Omental fat pad (tissue), 4 donors: Measurements from ENCODE around the gene MTRR. TPM values are rescaled to one million over a fixed set of nuclear protein-coding genes. Genes with fewer than 3 reads are reported as not detected.
"Not testable (repeated sequence)": the region's sequence is repeated elsewhere in the genome, so short reads cannot be mapped to it uniquely, and the experiment has no call there.

Experiments
- ATAC-seq: fragments of 150-250 bp; one replicate; pipeline ENCODE4 v1.9.1; 2016; ENCODE audit warnings: mild to moderate bottlenecking, moderate library complexity; ENCODE audit not compliant: low FRiP score
- DNase-seq: peaks from one replicate; pipeline ENCODE4 v3.0.0-alpha.2; 2019; ENCODE audit warnings: low spot score
- CTCF ChIP-seq, 3 donors: fragments of 450-650 bp; IDR thresholded peaks; one replicate each; pipeline ENCODE4 v1.5.1; 2016 to 2017; ENCODE audit warnings: antibody characterized with exemption in 3 of 3, mild to moderate bottlenecking in 3 of 3, moderate library complexity in 2 of 3
- total RNA-seq, 4 donors: library from RNA; depleted of rRNA; stranded (reverse); fragments of >200 nt; gene quantifications; one replicate each; pipeline ENCODE4 v1.1.0, GENCODE V29; 2016

MTRR gene
- total RNA-seq, 4 donors from 2014 or later = 35.6 to 83.3 (median 43.0) TPM

- TF ChIP-seq CTCF (IDR thresholded peaks at IDR 0.05) = no peak
- DNase-seq (no peak), ATAC-seq (no peak)
These were observed 35.2 kb downstream of the MTRR start for GRCh38 chr5:7904170-7904569.

DNA sequence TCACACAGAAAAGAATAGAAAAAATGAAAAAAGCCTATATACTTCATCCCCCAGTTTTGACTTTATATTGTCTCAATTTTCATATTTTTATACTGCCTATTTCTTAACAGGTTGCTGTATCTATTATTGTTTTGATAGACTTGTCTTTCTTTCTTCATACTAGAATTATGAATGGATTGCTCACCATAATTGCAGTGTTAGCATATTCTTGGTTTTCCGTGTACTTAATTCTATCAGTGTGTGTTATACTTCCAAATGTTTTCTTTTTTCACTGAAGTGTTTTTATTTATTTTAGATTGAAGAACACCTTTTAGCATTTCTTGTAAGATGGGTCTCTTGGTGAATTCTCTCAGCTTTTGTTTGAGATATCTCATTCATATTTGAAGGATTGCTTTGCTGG is 38.7 kb downstream of the MTRR start:
- ATAC-seq (no peak), DNase-seq (no peak)
- no peak for TF ChIP-seq CTCF (IDR thresholded peaks at IDR 0.05)

DNA sequence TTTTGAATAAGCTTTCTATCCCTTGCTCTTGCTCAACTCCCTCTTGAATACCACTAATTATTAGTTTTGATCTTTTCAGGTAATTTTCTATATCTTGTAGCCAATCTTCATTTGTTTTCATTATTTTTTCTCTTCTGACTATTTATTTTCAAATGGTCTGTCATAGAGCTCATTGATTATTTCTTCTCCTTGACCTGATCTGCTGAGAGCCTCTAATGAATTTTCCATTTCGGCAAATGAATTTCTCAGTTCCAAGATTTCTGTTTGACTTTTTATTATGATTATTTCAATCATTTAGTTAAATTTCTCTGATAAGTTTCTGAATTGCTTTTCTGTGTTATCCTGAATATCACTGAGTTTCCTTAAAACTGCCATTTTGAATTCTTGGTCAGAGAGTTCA is 39.4 kb downstream of the MTRR start:
- ATAC-seq (no peak), DNase-seq (no peak)
- TF ChIP-seq CTCF (IDR thresholded peaks at IDR 0.05) = no peak

- no peak for ATAC-seq
- no peak for DNase-seq
- no peak for TF ChIP-seq CTCF (IDR thresholded peaks at IDR 0.05)
These were observed 41.9 kb downstream of the MTRR start for GRCh38 chr5:7910738-7911428.

DNA sequence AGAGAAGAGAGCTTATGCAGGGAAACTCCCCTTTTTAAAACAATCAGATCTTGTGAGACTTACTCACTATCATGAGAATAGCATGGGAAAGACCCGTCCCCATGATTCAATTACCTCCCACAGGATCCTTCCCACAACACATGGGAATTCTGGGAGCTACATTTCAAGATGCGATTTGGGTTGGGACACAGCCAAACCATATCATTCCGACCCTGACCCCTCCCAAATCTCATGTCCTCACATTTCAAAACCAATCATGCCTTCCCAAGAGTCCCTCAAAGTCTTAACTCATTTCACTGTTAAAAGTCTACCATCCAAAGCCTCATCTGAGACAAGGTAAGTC is 42.5 kb downstream of the MTRR start:
- DNase-seq, ATAC-seq: not testable (repeated sequence)

DNA sequence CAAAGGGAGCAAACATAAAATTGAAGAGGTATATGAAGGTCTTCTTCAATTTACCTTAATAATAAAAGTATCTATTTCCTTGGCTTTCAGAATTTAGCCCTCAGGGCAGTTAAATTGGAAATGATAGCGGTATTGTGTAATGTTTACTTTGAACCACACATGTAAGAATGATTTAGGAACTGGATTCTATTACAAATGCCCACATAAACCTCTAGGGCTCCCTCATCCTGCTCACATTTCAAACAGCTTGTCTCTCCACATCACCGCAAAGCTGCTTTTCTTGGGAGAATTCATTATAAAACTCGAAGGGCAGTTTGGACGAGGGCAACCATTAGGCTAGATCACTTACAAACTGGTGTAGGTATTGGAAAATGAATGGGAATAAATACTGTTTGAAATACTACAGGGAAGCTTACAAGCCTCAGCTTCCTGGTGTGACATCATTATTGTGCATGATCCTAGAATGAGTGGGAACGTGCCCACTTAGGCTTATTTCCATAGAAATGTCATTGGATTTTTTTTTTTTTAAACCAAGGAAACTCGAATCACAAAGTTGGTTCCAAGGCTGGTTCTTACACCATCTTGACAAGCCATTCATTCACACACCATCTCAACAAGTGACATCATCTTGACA is 47.3 kb downstream of the MTRR start:
- TF ChIP-seq CTCF (IDR thresholded peaks at IDR 0.05) = no peak
- ATAC-seq (no peak), DNase-seq (no peak)

- no peak for TF ChIP-seq CTCF (IDR thresholded peaks at IDR 0.05)
- no peak for ATAC-seq
- DNase-seq = no peak
These were observed 48.5 kb downstream of the MTRR start for GRCh38 chr5:7917130-7918123.
